ENCODE results near the gene LRRC23.

Gene LRRC23

DNA sequence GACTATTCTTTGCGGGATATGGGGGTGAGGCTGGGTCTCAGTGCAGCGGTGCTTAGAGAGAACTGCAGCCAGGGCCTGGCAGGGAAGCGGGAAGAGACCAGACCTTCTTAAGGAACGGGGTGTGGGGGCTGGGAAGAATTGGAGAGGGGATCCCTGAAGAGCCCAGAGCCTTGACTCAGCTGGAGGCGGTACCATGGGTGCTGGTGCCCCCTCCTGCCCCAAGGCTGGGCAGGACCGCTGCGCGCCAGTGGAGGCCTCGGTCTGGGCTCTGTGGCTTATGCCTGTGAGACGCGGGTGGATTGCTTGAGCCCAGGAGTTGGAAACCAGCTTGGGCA is 37.7 kb downstream of the LRRC23 start:
- DNase-seq (ENCODE audit: extremely low read depth in 1 of 2, low read depth in 1 of 2): no peak

DNA sequence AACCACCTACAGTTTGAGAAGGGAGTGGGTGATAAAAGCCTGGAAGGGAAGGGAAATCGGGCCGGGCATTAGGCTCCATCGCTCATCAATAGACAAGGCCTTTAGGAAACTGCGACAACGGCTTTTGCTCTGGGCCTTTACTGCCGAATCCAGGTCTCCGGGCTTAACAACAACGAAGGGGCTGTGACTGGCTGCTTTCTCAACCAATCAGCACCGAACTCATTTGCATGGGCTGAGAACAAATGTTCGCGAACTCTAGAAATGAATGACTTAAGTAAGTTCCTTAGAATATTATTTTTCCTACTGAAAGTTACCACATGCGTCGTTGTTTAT is 38.7 kb downstream of the LRRC23 start:
- DNase-seq (ENCODE audit: extremely low read depth in 1 of 2, low read depth in 1 of 2): no peak

DNA sequence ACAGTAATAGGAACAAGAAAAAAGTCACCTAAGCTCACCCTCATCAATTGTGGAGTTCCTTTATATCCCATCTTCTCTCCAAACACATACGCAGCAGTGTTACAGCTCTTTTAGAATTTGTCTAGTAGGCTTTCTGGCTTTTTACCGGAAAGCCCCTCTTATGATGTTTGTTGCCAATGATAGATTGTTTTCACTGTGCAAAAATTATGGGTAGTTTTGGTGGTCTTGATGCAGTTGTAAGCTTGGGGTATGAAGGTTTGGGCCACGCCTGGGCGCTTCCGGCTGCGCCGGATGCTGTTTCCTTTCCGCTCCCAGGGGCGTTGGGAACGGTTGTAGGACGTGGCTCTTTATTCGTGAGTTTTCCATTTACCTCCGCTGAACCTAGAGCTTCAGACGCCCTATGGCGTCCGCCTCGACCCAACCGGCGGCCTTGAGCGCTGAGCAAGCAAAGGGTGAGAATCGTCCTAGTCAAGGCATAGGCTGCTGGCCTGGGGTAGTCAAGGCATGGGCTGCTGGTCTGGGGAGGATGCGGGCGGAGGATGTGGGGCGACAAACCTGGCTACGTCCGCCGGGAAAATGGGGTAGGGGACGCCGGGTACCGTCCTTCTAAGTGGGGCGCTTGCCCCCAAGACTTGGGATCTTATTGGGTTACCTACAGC is 39.2 kb downstream of the LRRC23 start, which contains the start of the genes C12orf57 and RNU7-1:
Gene C12orf57, plus strand, starts transcription at position 301 of the 659 bp plus-strand sequence. Its CDS starts 100 bp downstream, at position 401.
Gene RNU7-1, plus strand, starts transcription at position 95 of the 659 bp plus-strand sequence.
- DNase-seq (ENCODE audit: extremely low read depth in 1 of 2, low read depth in 1 of 2): peak; percentile 69 to 74

DNA sequence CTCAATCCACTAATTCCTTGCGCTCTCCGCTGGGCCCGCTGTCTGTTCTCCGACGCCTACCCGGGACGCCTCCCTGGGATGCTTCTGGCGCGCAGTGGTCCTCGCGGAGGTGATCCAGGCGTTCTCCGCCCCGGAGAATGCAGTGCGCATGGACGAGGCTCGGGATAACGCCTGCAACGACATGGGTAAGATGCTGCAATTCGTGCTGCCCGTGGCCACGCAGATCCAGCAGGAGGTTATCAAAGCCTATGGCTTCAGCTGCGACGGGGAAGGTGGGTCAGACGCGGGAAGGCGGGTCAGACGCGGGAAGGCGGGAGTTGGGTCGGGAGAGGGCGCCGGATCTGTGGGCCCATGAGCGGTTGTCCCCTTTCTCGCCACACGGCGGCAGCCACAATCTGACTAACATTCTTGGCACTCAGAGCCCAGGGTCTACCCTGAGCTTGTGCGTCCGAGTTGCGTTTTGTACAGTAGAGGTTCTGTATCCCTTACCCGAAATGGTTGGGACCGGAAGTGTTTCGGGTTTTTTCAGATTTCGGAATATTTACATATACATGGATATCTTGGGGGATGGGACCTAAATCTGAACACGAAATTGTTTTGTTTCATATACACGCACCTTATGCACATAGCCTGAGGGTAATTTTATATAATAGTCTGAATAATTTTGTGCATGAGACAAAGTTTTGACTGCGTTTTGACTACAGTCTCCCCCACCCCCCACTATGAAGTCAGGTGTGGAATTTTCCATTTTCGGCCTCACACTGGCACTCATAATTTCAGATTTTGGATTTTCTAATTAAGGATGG is 40.0 kb downstream of the LRRC23 start:
- peak in 1 of 2 donors; percentile 86 for DNase-seq (ENCODE audit: extremely low read depth in 1 of 2, low read depth in 1 of 2)

DNA sequence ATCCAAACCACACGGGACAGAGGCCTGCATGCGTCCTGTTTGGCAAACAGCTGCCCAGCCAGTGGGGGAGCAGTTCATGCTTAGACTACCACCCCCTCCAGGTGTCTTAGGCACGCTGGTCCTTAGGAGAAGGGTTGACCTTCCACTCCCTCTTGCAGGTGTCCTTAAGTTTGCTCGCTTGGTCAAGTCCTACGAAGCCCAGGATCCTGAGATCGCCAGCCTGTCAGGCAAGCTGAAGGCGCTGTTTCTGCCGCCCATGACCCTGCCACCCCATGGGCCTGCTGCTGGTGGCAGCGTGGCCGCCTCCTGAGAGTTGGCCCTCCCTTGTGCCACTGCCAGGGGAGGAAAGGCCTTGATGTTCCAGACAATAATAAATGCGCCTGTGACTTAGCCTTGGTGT is 41.0 kb downstream of the LRRC23 start:
- DNase-seq (ENCODE audit: extremely low read depth in 1 of 2, low read depth in 1 of 2): no peak

DNA sequence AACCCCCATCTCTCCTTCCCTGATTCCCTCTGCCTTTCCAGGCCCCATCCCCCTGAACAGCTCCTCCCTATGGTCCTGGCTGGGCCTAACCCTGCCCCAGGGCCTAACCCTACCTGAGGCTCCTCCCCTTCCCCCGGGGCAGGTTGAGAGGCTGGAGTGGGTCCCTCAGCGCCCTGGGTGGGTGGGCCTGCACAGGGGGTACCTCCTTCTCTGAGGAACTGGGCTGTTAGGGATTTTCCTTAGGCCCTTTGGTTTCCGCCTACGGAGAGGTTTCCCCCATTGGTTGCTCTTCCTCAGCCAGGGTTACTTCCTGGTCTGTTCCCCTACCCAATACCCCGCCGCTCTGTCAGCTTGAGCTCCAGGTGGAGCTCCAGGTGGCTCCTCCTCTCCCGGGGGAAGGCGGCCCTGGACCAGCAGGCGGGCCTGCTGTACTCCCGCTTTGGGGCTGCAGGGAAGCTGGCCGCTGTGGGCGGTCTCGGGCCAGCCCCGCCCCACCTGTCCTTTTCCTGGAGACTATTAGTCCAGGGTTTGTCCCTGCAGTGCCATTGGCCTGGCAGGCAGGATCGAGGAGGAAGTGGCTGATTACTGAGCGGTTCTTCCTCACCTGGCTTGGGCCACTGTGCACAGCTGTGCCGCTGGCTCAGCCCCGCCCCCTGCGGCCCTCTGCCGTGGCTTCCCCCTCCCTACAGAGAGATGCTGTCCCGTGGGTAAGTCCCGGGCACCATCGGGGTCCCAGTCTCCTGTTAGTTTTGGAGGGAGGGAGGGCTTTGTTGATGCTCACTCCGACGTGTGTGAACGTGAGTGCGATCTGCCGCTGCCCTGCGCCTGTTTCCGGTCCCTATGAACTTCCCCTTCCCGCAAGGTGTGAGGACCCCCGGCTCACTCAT is 41.7 kb downstream of the LRRC23 start:
- no peak for DNase-seq (ENCODE audit: extremely low read depth in 1 of 2, low read depth in 1 of 2)

DNA sequence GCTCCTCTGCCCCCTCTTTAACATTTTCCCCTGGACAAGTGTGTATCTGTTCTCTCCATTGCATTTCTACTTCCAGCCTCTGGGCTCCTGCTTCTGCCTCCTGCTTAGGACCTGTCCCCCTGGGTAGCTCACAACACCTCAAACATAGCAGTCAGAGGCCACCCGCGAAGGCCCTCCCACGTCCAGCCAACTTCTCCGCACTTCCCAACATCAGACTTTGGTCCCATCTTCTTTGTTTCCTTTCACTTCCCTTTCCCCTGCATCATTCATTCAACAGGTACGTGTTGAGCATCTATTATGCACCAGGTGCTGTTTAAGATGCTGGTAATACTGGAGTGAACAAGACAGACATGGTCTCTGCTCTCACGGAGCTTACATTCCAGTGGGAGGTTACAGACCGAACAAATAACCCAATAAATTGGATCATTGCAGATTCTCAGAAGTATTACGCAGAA is 42.3 kb downstream of the LRRC23 start:
- no peak for DNase-seq (ENCODE audit: extremely low read depth in 1 of 2, low read depth in 1 of 2)

DNA sequence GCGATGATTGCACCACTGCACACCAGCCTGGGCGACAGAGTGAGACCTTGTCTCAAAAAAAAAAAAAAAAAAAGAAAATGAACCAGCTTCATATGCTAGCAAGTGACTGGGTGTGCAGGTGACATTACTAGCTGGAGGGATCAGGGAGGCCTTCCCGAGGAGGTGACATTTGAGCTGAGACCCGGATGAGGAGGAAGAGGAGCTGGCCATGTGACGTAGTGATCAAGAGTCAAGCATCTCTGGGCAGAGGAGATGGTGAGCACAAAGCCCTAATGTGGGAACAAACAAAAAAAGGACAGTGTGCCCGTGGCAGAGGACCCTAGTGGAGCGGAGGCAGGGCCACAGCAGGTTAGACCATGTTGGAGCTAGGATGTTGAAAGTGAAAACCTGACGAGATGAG is 43.0 kb downstream of the LRRC23 start:
- DNase-seq (ENCODE audit: extremely low read depth in 1 of 2, low read depth in 1 of 2): no peak

DNA sequence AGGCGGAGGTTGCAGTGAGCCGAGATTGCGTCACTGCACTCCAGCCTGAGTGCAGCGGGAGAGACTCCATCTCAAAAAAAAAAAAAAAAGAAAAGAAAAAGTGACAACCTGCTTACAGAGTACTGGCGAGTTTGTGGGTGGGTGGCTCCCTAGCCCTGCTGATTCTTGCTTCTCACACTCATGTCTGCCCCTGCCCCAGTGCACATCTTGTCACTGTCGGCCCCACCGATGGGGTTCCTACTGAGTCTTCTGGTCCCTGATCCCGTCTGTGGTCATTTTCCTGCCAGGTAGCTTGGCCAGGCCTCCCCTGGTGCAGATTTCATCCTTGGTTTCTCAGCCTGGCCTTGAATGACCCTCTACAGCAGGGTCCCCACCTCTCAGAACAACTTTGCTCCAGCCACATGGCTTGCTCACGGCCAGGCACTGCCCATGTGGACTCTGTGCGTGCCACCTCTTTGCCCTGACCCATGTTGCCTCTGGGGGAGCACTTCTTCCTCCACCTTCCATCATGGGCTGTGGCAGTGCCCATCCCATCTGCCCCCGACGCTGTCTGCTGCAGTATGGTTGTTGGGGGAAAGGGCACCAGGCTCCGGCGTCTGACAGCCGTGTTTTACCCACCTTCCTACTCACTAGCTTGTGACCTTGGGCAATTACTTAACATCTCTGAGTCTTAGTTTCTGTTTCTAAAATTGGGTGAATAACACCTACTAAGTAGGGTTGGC is 44.4 kb downstream of the LRRC23 start:
- no peak for DNase-seq (ENCODE audit: extremely low read depth in 1 of 2, low read depth in 1 of 2)

DNA sequence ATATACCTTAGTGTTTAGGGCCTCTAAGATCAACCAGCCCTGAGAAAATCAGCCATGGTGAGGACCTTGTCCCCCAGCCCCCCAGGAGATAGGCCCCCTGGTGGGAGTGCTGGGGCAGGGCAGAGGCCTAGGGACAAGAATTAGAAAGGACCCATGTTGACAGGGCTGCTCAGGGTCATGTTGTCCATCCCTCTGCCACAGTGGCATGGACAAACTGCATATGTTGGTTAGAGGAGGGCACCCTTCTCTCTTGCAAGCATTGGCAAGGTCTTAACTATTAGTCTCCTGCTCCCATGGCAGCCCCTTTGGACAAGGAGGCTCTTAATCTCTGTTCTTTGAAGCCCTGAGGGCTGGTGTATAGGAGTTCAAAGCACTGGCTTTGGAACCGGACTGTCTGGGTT is 45.8 kb downstream of the LRRC23 start:
- DNase-seq (ENCODE audit: extremely low read depth in 1 of 2, low read depth in 1 of 2): no peak

DNA sequence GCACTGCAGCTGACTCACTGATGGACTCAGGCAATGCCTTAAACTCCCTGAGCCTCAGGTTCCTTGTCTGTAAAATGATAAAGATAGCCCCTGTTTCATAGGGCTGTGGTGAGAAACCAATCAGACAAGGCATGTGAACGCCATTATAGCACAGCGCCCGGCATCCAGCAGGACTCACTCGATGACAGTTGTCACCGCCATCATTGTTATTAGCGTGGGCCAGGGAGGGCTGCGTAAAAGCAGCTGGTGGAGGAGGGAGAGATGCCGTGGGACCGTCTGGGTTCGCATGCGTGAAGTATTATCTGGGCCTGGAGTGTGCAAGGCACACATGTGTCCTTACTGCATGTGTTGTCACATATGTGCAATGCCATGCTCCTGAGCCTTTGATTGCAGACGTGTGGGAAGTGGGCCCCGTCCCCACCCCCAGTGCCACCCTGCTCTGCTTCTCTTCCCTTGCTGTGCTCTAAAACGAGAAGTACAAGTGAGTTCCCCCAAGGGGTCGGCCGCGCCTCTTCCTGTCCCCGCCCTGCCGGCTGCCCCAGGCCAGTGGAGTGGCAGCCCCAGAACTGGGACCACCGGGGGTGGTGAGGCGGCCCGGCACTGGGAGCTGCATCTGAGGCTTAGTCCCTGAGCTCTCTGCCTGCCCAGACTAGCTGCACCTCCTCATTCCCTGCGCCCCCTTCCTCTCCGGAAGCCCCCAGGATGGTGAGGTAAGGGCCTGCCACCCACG is 46.4 kb downstream of the LRRC23 start, which contains the start of gene PTPN6:
Gene PTPN6, plus strand, starts transcription at position 546 of the 730 bp plus-strand sequence. Its CDS starts 157 bp downstream, at position 703.
- no peak for DNase-seq (ENCODE audit: extremely low read depth in 1 of 2, low read depth in 1 of 2)

DNA sequence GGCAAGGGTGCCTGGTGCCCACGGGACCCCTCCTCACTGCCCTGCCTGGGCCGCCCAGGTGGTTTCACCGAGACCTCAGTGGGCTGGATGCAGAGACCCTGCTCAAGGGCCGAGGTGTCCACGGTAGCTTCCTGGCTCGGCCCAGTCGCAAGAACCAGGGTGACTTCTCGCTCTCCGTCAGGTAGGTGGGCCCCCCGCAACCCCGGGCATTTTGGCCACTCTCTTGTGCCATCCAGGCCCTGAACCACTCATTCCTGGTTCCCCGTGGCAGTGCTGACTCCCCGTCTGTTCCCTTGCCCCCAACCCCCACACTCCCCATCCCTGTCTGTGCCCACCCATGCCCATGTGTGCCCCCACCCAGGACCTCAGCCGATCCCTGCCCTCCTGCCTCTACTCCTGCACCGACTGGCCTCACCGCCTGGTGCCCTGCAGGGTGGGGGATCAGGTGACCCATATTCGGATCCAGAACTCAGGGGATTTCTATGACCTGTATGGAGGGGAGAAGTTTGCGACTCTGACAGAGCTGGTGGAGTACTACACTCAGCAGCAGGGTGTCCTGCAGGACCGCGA is 47.0 kb downstream of the LRRC23 start:
- DNase-seq (ENCODE audit: extremely low read depth in 1 of 2, low read depth in 1 of 2): no peak

DNA sequence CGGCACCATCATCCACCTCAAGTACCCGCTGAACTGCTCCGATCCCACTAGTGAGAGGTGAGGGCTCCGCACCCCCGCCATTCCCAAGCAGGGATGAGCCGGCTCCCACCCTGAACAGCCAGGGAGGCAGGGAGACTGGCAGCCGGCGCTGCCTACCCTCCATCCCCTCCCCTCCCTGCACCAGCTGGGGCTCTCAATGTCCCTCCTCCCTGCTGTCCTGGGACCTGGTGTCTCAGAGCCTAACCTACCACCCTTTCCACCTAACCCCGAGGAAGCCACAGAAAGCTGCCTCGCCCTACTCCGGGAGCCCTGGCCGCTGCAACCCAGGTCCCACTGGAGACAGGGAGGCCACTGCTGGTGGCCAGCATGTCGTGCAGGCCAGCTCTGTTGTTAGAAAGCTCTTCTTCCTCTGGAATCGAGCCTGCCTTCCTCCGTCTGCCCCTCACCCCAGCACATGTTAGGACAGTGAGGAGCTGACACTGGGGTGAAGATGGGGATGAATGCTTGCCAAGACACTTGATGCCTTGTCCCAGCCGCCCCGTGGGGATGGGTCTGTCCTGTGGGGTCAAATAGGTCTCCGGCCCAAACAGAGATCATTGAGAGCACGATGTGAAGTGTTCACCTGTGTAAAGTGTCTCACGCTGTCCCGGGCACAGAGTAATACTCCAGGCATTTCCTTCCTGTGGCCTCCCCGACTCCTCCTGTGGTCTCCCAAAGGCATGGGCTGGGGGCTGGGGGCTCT is 47.7 kb downstream of the LRRC23 start:
- no peak for DNase-seq (ENCODE audit: extremely low read depth in 1 of 2, low read depth in 1 of 2)

DNA sequence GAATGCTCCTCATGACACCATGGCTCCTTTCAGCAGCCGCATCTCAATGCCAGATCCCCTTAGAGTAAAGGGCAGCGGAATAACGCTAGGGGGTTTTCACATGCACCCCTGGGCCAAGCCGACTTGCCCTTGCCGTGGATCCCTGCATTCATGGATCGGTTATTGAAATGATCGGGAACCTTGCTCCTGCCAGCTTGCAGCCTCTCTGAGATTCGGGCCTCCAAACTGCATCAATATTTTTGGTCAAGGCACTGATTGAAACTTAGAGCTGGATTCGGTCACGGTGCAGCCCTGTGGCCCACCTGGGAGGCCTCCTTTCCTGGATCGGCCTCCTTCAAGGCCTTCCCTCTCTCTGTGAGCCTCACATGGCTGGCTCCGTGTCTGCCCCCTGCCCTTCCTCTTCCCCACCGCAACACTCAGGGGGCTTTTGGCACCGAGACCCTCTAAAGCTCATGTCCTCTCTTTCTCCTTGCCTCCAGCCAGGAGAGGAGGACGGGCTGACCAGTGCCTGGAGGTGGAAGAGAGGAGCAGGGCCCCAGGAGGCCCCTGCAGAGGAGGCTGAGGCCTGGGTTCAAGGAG is 48.3 kb downstream of the LRRC23 start:
- no peak for DNase-seq (ENCODE audit: extremely low read depth in 1 of 2, low read depth in 1 of 2)

DNA sequence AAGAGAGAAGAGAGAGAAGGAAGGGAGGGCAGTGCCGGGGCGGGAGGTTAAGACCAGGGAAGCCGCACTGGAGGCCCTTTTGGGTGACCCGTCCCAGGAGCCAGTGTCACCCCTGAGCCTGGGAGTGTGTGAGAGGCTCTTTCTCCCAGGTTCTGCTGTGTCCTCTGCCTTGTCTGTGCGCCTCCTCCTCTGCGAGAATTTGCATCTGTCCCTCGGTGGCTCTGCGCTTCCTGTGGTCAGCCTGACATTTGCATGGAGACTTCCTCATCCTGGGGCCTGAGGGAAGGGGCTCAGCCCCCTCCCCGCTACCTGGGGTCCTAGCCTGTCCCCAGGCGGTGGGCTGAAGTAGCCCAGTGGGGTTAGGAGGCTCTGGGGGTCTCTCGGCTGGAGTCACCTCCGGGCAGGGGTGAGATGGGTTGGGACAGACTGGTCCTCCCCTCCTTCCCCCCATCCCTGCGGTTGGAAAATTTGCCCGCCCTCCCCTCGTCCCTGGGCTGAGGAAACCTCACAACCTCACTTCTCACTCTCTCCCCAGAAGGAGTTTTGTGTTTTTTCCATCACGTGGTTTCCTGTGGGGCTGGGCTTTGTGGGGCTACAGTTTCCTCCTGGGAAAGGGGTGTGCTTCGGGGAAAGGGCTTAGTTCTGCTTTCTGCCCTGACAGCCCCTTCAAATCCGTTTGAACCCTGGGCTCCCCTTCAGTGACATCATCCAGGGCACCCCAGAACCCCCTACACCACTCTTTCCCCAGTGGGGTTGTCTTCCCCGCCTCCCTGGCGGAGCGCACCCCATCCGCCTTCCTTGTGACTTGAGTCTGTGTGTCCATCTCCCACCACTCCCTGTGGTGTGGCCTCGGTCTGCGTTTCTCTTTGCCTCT is 49.1 kb downstream of the LRRC23 start:
- DNase-seq (ENCODE audit: extremely low read depth in 1 of 2, low read depth in 1 of 2): peak; percentile 82 to 85

DNA sequence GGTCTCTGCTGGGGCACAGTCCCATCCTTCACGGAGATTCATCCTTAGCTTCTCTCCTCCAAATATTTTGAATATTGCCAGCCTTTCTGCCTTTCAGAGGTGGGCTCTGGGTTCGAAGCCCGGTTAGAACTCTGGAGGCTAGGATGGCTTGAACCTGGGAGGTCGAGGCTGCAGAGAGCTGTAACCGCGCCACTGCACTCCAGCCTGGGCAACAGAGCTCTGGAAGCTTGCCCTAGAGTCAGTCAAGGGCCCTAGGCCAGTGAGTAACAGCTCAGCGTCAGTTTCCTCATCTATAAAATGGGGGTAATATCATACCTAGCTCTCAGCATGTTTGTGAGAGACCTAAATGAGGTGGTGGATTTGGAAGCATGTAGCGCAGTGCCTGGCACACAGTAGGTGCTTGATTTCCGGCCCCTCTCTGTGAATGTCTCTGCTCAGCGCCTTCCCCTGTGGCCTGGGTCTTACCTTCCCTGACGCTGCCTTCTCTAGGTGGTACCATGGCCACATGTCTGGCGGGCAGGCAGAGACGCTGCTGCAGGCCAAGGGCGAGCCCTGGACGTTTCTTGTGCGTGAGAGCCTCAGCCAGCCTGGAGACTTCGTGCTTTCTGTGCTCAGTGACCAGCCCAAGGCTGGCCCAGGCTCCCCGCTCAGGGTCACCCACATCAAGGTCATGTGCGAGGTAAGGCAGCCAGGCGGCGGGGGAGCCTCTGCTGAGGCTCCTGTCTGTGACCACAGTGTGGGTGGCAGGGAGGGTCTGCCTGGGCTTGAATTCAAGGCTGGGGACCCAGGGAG is 49.9 kb downstream of the LRRC23 start:
- DNase-seq (ENCODE audit: extremely low read depth in 1 of 2, low read depth in 1 of 2): no peak
